A673 (cell line): ENCODE results near the gene PAX3.

ENCODE experiments used
- EZH2 ChIP-seq: fragments of 200-600 bp; sonication (generic); IDR thresholded peaks from 2 replicates; pipeline ENCODE4 v1.6.1; 2017; ENCODE audit warnings: borderline replicate concordance, low read depth, mild to moderate bottlenecking, mixed read lengths, antibody characterized with exemption, low read length; ENCODE audit not compliant: poor library complexity, severe bottlenecking
- TF ChIP-seq, protein P1 (sequence below): fragments of 300-800, 200-600 bp; sonication (generic); conservative IDR thresholded peaks from 2 replicates; pipeline ENCODE4 v1.5.1; 2017; ENCODE audit warnings: low read depth, mild to moderate bottlenecking, antibody characterized with exemption, low read length, moderate library complexity, mixed read lengths

DNA sequence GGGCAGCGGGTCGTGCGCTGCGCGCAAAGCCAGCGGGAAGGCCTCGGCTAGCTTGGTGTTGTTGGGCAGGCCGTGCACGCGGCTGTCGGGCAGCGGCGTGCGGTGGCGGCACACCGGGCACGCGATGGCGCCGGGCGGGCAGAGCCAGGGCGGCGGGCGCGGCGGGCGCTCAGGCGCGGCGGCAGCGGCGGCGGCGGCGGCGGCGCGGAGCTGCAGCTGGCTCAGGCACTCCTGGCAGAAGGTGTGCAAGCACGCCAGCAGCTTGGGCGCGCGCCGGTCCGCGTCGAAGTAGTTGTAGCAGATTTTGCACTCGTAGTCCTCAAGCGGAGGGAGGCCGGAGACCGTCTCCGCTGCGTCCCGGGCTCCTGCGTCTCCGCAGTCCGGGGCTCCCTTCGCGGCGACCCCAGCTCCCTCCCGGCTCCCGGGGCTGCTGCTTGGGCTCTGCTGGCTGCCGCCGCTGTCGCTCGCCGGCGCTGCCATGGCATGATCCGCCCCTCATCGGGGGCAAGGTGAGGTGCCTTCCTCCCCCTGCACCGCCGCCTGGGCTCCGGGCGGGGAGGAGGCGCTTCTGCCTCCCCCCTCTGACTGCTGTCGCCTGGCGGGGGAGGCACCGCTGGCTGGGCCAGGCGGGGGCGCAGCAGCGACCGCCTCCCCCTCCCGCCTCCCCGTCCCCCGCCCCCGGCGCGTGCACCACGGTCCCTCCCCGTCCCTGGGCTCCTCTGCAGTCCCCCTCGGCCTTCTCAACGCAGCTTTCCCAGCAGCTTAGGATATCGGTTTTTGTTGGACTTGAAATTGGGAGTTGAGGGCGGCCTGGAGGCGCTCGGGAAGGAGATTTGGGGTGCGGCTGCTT, 21.0 kb upstream of the PAX3 start:
- TF ChIP-seq, protein P1, sequence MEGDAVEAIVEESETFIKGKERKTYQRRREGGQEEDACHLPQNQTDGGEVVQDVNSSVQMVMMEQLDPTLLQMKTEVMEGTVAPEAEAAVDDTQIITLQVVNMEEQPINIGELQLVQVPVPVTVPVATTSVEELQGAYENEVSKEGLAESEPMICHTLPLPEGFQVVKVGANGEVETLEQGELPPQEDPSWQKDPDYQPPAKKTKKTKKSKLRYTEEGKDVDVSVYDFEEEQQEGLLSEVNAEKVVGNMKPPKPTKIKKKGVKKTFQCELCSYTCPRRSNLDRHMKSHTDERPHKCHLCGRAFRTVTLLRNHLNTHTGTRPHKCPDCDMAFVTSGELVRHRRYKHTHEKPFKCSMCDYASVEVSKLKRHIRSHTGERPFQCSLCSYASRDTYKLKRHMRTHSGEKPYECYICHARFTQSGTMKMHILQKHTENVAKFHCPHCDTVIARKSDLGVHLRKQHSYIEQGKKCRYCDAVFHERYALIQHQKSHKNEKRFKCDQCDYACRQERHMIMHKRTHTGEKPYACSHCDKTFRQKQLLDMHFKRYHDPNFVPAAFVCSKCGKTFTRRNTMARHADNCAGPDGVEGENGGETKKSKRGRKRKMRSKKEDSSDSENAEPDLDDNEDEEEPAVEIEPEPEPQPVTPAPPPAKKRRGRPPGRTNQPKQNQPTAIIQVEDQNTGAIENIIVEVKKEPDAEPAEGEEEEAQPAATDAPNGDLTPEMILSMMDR = 0 out of 2 replicates have a peak, but pooled peaks have one; percentile 18
- TF ChIP-seq EZH2 = no peak
